Erythroblast (primary cell): ENCODE measurements around the gene FN1.

Experiments used
- DNase-seq, 2 experiments: peaks; one replicate each; lab custom pipeline; 2025; lab: John Stamatoyannopoulos, UW
- GATA1 ChIP-seq: IDR thresholded peaks from 2 replicates; pipeline ENCODE4 v1.6.1; 2011; ENCODE audit warnings: low read depth, mild to moderate bottlenecking, control low read depth, low read length, moderate library complexity
- POLR2A ChIP-seq: IDR thresholded peaks from 2 replicates; pipeline ENCODE4 v1.6.1; 2011; ENCODE audit warnings: mild to moderate bottlenecking, low read length

Gene FN1

DNA sequence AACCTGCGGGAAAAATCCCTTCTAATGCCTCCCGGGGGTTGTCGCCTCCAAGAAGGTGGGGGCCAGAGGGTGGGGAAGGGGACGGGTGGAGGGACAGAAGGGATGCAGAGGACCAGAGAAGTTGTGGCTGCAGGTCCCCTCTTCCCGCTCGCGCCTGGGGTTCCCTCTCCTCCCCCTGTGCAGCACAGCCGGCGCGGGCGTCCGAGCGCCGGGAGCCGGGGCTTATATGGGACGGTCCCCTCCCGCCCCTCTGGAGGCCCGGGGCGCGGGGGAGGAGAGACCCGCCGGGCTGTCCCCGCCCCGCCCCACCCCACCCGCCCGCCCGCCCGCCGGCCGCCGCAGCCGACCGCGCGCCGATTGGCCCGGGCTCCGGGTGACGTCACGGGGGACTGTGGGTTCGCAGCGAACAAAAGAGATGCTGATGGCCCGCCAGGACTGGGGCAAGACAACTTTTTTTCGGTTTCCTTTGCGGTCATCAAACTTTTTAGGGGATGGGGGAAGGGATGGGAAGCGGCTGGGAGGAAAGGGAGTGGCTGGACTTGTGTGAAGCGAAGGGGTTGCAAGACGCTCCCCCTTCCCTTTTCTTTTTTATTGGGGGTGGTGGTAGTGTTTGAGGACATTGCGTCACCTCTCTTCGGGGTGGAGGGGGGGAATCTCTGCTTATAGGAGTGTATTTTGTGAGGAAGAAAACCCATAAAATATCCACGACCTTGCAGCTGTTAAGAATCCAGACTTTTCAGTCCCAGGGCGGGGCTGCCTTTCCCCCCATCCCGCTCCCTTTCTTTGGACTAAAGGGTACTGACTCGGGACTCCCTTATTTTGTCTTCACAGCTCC lies at the start of gene FN1:
Gene FN1, minus strand, starts transcription at position 199 of the 835 bp plus-strand sequence. CDS start 266 bp downstream, outside the sequence.
- peak; percentile 42 to 56 for DNase-seq
- TF ChIP-seq POLR2A (no peak), GATA1 (no peak)

DNA sequence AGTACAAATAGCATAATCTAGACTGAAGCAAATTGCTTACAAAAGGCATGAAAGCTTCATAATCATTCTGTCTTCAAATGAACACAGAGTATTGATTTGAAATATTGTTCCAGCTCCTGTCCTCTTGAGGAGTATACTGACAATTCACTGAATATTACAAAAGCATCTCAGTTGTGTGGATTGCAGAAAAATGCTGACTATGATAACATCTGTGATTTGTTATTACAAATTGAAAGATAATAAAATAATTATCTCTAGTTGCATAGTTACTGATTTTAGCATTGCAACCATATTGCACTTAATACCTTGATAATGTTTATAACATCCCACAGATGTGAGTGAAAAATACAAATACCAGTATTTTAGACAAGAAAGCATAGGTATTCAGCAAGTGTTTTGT lies 49.2 kb upstream of the FN1 start:
- no peak for DNase-seq

GRCh38 chr2:215484570-215484969 lies 48.7 kb upstream of the FN1 start:
- no peak for DNase-seq
- no peak for TF ChIP-seq GATA1
- no peak for TF ChIP-seq POLR2A

More for the DNA sequence above, 49.2 kb upstream of the FN1 start:
- TF ChIP-seq GATA1 = no peak
- TF ChIP-seq POLR2A = no peak

GRCh38 chr2:215483431-215483830 lies 47.6 kb upstream of the FN1 start:
- TF ChIP-seq GATA1 (no peak), POLR2A (no peak)
- DNase-seq = no peak

DNA sequence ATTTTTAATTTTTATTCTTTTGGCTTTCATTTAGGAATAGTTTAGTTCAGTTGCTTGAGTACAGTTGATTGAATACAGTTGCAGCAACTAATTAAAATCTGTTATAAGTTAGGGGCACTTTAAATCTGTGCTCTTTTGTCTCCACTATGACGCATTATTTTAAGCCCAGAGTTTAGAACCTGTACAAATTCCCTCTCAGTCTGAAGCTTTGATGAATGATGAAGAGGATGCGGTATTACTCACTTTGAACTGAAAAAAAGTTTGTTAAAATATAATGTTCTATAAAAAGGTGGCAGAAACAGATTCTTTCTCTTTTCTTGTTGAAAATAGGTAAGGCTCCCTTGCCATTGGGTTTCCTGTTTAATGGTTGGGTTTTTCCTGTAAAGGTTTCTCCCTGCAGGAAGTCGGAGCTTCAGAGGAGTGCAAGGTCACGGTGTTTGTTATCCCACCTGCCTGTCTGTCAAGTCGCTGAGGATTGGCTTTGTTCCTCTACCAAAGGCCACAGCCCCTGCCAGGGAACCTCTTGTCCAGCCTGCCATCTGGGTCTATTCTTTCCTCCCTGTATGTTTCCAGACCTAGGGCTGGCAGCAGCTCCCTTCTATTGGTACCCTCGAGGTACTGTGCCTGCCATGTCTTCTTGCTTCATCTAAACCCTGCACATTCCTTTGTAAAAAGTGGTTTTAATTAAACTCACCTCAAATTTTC lies 43.8 kb upstream of the FN1 start:
- no peak for DNase-seq
- TF ChIP-seq GATA1 = no peak
- no peak for TF ChIP-seq POLR2A

GRCh38 chr2:215479121-215479520 lies 43.3 kb upstream of the FN1 start:
- TF ChIP-seq GATA1 = no peak
- DNase-seq = no peak

GRCh38 chr2:215476424-215476823 lies 40.6 kb upstream of the FN1 start:
- DNase-seq = no peak
- no peak for TF ChIP-seq POLR2A
- TF ChIP-seq GATA1 = no peak

- TF ChIP-seq GATA1 = no peak
- TF ChIP-seq POLR2A = no peak
- DNase-seq = no peak
Observed at GRCh38 chr2:215466097-215466909, 30.4 kb upstream of the FN1 start.

DNA sequence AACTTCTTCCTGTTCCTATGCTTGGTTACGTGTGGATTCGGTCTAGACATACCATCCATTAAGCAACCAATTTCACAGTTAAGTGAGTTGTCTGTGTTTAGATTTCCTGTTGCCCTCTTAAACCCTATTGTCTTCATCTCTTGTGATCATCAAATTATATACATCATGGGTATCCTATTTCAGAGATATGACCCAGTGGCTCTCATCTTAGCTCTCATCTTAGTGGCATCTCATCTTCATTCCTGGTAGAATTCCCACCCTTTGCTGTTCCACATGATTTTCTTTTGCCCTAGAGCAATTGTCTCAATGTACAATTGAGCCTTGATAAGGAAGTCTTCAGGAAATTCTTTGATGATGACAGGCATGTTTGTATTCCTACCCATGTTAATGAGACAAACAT lies 29.4 kb upstream of the FN1 start:
- DNase-seq = no peak
- TF ChIP-seq POLR2A = no peak
- TF ChIP-seq GATA1 = no peak

- no peak for TF ChIP-seq GATA1
- TF ChIP-seq POLR2A = no peak
- no peak for DNase-seq
Observed at GRCh38 chr2:215461836-215462532, 26.1 kb upstream of the FN1 start.

DNA sequence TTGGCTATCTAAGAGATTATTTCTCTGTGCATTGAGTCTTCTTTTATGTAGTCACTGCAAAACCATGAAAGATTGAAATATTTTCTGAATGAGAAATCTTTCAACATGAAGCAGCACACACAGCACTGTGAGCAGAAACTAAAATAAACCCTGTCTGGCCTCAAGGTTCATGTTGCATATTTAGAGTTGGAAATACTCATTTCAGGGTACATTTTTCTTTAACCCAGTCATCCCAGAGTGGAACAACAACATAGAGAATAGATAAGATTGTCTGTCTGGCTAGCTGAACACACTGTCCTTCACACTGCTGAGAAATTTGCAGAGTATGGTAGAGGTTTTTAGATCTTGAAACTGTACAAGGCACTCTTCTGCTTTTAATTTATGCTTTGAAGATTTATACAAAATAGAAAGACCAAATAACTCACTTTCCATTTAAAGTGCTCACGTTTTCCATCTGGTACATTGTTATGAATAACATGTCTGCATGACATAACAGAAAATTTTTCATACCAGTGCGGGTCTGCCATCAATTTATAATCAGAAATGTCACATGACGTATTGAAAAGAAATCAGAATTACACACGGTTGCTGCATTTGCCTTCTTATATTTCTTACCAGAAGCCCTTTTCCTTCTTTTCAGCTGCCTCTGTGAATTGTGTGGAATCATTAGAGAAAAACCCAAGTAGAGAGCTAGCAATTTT lies 25.0 kb upstream of the FN1 start:
- DNase-seq = no peak
- TF ChIP-seq POLR2A (no peak), GATA1 (no peak)

DNA sequence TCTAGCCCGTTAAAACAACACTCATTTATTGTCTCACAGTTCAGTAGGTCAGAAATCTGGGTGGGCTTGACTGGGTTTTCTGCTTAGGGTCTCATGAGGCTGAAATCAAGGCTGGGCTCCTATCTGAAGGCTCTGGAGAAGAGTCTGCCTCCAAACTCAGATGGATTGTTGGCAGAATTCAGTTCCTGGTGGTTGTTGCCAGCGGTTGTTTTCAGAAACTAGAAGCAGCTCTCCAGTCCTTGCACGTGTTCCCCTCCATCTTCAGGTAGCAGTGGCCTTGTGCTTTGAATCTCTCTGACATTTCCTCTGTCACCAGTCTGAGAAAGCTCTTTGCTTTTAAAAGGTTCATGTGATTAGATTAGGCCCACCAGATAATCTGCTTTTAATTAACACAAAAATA lies 20.1 kb upstream of the FN1 start:
- no peak for DNase-seq
- TF ChIP-seq POLR2A (no peak), GATA1 (no peak)
